Measurements from ENCODE around the gene SIGMAR1.

SIGMAR1 gene

DNA sequence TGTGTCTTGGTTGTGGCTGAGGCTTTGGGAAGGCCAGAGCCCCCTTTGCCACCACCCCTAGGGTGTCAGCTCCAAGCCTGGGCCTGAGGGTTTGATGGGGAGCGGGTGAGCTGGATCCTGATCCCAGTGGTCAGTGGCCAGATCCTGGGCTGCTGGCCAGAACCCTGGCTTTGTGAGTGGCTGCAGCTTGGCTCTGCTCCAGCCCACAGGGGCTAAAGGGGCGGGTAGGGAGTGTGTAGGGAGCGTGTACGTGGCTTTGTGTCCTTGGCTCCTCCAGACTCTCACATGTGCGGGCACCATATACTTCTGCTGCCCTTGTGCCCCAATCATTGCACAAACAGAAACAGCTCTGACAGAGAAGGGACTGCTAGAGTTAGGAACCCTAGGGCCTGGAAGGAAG lies 13.2 kb upstream of the SIGMAR1 start:
- no peak overlapping the region for H3K4me3 ChIP-seq (ENCODE audit: low read depth, low read length)
- TF ChIP-seq, protein P1, sequence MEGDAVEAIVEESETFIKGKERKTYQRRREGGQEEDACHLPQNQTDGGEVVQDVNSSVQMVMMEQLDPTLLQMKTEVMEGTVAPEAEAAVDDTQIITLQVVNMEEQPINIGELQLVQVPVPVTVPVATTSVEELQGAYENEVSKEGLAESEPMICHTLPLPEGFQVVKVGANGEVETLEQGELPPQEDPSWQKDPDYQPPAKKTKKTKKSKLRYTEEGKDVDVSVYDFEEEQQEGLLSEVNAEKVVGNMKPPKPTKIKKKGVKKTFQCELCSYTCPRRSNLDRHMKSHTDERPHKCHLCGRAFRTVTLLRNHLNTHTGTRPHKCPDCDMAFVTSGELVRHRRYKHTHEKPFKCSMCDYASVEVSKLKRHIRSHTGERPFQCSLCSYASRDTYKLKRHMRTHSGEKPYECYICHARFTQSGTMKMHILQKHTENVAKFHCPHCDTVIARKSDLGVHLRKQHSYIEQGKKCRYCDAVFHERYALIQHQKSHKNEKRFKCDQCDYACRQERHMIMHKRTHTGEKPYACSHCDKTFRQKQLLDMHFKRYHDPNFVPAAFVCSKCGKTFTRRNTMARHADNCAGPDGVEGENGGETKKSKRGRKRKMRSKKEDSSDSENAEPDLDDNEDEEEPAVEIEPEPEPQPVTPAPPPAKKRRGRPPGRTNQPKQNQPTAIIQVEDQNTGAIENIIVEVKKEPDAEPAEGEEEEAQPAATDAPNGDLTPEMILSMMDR (conservative IDR thresholded peaks at IDR 0.05; ENCODE audit: low read depth, low read length), result no peak
- peak; percentile 61 for DNase-seq (ENCODE audit: low read depth)

DNA sequence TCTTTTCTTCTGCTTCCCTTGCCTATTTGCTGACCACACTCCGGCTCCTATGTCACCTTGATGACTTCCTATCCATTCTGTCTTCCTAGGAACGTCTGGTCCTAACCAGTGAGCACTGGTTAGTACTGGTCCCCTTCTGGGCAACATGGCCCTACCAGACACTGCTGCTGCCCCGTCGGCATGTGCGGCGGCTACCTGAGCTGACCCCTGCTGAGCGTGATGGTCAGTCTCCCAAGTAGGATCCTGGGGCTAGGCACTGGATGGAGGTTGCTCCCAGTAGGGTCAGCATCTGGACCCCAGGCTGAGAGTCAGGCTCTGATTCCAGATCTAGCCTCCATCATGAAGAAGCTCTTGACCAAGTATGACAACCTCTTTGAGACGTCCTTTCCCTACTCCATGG lies 11.1 kb upstream of the SIGMAR1 start:
- TF ChIP-seq, protein P1 (conservative IDR thresholded peaks at IDR 0.05; ENCODE audit: low read depth, low read length), result no peak
- no peak overlapping the region for H3K4me3 ChIP-seq (ENCODE audit: low read depth, low read length)
- no peak for DNase-seq (ENCODE audit: low read depth)

DNA sequence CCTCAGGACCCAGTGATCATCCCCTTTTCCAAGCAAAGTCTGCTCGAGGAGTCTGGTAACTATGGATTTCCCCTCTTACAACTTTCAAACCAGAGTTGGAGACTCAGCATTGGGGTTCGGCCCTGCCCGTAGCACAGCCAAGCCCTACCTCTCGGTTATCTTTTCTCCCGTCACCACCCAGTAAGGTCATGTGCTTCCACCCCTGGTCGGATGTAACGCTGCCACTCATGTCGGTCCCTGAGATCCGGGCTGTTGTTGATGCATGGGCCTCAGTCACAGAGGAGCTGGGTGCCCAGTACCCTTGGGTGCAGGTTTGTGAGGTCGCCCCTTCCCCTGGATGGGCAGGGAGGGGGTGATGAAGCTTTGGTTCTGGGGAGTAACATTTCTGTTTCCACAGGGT lies 10.1 kb upstream of the SIGMAR1 start:
- no peak for DNase-seq (ENCODE audit: low read depth)
- H3K4me3 ChIP-seq (ENCODE audit: low read depth, low read length), result peak overlapping the region; percentile 68
- TF ChIP-seq, protein P1 (conservative IDR thresholded peaks at IDR 0.05; ENCODE audit: low read depth, low read length), result no peak

DNA sequence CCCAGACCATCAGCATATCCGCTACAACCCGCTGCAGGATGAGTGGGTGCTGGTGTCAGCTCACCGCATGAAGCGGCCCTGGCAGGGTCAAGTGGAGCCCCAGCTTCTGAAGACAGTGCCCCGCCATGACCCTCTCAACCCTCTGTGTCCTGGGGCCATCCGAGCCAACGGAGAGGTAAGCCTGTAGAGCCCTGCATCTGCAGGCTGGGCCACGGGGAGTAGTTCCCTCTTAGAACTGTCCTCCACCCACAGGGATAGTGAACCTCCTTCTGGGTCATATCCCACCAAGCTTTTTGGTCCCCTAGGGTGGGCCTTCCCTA lies 9.5 kb upstream of the SIGMAR1 start:
- peak overlapping the region; percentile 68 for H3K4me3 ChIP-seq (ENCODE audit: low read depth, low read length)
- DNase-seq (ENCODE audit: low read depth), result no peak
- TF ChIP-seq, protein P1 (conservative IDR thresholded peaks at IDR 0.05; ENCODE audit: low read depth, low read length), result no peak

DNA sequence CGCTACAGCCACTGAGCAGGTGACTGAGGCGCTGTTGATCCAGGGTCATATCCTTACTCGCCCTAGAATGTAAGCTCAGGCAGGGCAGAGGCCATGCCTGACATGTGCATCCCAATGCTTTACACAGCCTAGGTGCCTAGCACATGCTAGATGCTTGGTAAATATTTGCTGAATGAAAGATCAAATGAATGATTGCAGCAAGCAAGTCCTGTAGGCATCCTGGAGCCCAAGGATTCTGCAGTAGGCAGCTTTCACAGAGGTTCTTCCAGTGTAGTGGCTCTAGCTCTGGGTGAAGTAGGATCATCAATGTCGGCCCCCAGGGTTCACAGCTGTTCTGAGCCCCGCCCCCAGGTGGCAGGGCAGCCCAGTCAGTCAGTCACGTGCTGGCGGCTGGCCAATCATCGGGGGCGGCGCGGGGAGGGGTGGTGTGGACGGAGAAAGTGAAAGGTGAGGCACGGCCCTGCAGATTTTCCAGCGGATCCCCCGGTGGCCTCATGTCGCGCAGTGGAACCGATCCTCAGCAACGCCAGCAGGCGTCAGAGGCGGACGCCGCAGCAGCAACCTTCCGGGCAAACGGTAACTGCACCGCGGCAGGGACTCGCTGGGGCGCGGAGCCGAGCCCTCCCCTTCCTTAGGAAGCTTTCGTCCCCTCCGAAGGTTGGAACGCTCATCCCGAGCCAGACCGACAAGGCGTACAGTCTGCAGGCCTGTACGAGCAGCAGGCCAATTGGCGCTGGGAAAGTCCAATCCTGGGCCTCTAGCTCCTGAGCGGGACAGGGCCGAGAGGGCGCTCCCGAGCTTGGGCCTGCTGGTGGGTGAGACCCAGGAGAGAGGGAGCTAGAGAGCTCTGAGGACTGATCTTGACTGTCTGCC lies 8.9 kb upstream of the SIGMAR1 start, which contains the start of gene GALT:
TSS of gene GALT (plus strand) at position 465 of the 873 bp plus-strand sequence. CDS start at position 495, 30 bp downstream.
- peak within 1 kb of the TSS; percentile 68 for H3K4me3 ChIP-seq (ENCODE audit: low read depth, low read length)
- peak; percentile 83 for DNase-seq (ENCODE audit: low read depth)
- TF ChIP-seq, protein P1 (conservative IDR thresholded peaks at IDR 0.05; ENCODE audit: low read depth, low read length), result peak; percentile 65

DNA sequence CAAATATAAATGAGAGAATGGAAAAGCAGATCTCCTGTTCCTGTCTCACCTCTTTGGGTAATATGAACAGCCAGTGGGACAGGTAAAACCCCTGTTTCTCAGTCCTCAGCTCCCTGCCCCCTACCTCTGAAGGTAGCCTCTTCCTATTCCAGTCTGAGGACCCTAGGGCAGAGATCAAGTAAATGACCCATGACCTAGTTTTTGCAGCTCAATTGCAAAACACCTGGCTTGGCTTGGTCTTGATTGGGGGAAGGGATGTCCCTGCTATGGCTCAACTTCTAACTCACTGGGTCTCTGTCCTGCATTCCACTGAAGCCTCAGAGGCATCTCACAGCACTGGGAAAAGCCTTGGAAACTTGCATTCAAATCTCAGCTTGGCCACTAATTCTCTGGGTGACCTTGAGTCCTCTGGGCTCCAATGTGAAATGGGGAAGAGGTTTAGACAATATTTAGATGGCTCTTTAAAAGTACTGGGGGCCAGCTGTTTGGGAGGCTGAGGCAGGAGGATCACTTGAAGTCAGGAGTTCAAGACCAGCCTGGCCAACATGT lies 7.3 kb upstream of the SIGMAR1 start:
- DNase-seq (ENCODE audit: low read depth), result no peak
- no peak overlapping the region for H3K4me3 ChIP-seq (ENCODE audit: low read depth, low read length)
- TF ChIP-seq, protein P1 (conservative IDR thresholded peaks at IDR 0.05; ENCODE audit: low read depth, low read length), result no peak
